Fibroblast of pulmonary artery (primary cell): ENCODE measurements around the gene CNGB1.

Source experiments
- DNase-seq: peaks from one replicate; pipeline ENCODE4 v3.0.0-alpha.2; 2010; ENCODE audit warnings: low read depth
- H3K4me3 ChIP-seq: replicated peaks from 2 replicates; pipeline ENCODE4 v1.5.1; 2011; ENCODE audit warnings: low read depth, mild to moderate bottlenecking, control low read depth, low read length, moderate library complexity
- TF ChIP-seq, protein P1 (sequence below): IDR thresholded peaks from 2 replicates; pipeline ENCODE4 v1.5.1; 2011; ENCODE audit warnings: mild to moderate bottlenecking, control low read depth, low read length, inconsistent platforms; ENCODE audit errors: missing control alignments

The CNGB1 gene

DNA sequence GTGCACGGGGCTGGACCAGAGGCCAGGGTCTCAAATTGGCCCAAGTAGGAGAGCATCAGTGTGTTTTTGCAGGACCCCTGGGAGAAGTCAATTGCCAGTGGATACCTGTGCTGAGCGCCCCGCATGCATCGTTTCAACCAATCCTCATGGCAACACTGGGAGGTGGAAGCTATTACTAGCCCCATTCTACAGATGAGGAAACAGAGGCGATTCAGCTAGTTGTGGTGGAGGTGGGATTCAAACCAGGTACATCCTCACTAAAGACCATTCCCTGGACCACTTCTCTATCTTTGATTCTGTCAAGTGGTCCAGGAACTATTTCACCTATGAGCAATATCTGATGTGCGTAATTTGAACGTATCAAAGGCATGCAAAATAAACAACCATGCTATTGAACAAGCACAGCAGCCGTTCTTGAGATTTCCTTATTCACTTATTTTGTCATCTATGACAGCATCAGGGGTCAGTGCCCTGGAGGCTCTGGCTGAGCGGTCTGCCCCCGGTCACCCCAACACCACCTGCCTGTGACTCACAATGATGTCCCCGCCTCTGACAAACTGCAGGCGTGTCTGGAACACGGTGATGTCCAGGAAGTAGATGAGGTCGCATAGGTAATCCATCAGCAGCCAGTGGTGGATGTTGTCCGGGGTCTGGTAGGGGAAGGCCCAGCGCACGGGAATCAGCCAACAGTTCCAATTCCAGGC is 54.0 kb downstream of the CNGB1 start:
- no peak for DNase-seq
- TF ChIP-seq, protein P1, sequence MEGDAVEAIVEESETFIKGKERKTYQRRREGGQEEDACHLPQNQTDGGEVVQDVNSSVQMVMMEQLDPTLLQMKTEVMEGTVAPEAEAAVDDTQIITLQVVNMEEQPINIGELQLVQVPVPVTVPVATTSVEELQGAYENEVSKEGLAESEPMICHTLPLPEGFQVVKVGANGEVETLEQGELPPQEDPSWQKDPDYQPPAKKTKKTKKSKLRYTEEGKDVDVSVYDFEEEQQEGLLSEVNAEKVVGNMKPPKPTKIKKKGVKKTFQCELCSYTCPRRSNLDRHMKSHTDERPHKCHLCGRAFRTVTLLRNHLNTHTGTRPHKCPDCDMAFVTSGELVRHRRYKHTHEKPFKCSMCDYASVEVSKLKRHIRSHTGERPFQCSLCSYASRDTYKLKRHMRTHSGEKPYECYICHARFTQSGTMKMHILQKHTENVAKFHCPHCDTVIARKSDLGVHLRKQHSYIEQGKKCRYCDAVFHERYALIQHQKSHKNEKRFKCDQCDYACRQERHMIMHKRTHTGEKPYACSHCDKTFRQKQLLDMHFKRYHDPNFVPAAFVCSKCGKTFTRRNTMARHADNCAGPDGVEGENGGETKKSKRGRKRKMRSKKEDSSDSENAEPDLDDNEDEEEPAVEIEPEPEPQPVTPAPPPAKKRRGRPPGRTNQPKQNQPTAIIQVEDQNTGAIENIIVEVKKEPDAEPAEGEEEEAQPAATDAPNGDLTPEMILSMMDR = no peak
- no peak overlapping the region for H3K4me3 ChIP-seq

DNA sequence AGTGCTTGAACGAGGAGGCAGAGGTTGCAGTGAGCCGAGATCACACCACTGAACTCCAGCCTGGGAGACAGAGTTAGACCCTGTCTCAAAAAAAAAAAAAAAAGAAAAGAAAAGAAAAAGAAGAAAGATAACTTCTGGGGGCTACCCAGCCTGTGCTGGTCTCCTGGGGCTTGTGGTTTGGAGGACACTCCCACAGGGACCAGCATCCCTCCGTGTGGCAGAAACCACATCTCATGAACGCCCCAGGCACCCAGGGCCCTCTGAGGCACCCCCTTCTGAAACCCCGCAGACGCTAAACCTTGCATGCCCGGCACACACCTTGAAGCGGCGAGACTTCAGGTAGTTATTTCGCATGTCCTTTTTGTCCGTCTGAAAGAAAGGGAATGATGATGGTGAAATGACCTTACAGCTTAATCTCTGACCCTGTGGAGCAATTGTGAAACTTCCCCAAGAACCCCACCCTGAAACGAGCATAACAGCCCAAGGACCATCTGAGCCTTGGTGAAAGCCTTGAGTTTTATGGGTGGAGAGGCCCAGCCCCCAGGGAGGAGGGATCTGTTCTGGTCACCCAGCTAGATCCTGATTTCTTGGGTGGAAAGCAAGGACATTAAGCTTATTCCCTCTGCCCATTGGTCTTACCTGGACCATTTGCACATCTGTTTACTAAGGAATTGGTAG is 55.0 kb downstream of the CNGB1 start:
- TF ChIP-seq, protein P1 = no peak
- H3K4me3 ChIP-seq = no peak overlapping the region
- no peak for DNase-seq

DNA sequence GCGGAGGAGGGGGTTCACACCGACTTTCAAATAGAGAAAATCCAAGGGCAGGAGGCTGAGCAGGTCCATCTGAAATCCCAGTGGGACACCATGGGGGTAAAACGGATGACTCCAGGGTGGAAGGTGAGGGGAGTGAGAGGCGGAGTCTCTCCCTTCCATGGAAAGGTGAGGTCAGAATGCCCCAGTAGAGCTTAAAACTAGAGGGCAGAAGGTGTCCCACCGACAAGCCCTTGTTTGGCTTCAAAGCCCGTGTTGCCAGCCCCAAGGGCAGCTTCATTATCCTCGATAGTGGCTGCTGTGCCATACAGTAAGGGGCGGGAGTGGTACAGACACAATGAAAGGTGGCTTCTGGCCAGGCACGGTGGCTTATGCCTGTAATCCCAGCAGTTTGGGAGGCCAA is 55.7 kb downstream of the CNGB1 start:
- no peak overlapping the region for H3K4me3 ChIP-seq
- TF ChIP-seq, protein P1 = no peak
- no peak for DNase-seq

DNA sequence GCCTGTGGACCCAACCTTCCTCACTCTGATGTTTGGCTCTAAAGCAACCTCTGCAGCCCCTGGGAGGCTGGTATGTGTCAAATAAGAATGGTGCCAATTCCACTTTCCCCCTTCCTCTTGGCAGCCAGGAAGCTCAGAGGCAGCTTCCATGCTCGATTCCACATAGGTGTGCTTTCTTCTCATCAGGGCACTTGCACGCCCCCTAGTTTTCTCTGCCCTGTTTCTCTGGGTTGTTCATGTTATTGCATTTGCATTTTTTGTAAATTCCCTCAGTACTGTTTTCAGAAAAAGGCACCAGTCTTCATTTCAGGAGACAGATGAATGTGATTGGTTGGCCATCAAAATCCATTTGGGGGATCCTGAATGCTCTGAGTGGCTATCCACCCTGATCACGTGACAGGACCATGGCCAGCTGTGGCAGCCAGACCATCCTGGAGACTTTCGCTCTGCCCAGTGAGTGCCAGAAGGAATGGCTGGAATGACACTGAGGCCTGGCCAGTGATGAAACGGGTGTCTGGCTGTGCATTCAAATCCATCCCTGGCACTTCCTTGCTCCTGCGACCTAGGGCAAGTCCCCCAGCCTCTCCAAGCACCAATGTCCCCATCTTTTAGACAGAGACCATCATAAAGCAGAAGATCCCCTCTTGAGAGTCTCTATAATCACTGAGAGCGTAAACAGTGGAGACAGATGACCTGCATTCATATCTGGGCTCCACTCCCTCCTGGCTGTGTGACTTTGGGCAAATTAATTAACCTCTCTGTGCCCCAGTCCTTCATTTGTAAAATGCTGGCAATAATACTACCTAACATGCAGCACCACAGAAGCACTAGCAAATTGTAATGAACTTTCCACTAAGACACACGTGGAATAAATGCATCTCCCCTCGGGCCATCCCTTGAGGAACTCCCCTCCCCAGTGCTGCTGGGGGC is 56.4 kb downstream of the CNGB1 start:
- DNase-seq = no peak
- no peak overlapping the region for H3K4me3 ChIP-seq
- TF ChIP-seq, protein P1 = no peak

DNA sequence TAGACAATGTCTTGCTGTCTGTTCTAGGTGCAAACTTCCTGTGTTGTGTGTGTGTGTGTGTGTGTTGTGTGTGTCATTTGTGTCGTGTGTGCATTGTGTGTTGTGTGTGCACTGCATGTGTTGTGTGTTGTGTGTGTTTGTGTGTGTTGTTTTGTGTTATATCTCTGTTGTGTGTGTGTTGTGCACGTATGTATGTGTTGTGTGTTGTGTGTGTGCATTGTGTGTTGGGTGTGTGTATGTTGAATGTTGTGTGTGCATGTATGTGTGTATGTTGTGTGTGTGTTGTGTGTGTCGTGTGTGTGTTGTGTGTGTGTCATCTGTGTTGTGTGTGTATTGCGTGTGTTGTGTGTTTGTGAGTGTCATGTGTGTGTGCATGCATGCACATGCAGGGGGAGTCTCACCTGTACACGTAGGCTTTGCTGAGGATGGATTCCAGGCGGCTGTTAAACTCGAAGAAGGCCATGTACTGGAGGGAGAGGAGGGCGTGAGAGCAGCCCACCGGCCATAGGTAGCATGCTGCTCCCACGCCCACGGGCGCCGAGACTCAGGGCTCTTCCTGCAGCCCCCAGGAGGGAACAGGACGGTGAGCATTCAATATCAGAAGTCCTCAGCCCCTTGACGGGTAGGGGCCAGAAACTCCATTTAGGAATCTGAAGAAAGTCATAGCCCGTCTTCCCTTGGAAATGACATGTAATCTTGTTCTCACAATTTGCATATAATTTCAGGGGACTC is 58.2 kb downstream of the CNGB1 start:
- H3K4me3 ChIP-seq = no peak overlapping the region
- no peak for DNase-seq
- TF ChIP-seq, protein P1 = no peak

DNA sequence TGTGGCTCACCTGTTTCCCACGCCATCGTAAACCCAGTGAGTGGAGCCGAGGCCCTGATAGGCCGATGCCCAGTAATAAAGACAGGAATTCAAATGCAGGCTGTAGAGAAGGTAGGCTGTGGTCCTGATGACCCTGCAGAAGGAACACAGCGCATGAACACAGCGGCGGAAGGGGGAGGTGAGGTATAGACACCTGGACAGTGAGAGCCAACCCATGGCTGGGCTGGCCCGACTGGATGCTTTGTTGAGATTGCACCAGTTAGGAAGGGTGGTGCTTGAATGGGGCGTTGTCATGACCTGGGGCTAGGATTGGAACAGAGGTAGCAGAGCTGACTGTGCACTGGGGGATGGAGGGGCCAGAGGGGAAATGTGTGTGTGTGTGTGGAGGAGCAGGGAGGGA is 59.2 kb downstream of the CNGB1 start:
- TF ChIP-seq, protein P1 = no peak
- no peak overlapping the region for H3K4me3 ChIP-seq
- DNase-seq = no peak
